Fibroblast of lung (primary cell): ENCODE data around the gene FHL2.

ENCODE experiments used
- EZH2 ChIP-seq: IDR thresholded peaks from 2 replicates; pipeline ENCODE4 v1.5.1; 2012; ENCODE audit warnings: low read length, control low read depth, mild to moderate bottlenecking; ENCODE audit errors: missing control alignments
- TF ChIP-seq, protein P1 (sequence below), 2 donors: IDR thresholded peaks in 1 of 2; conservative IDR thresholded peaks in 1 of 2; 1 replicate in 1 of 2; 2 replicates in 1 of 2; pipeline ENCODE4 v1.5.1; 2011 to 2012; ENCODE audit warnings: low read length in 2 of 2, control low read depth in 1 of 2, inconsistent platforms in 1 of 2, low read depth in 1 of 2, mild to moderate bottlenecking in 1 of 2

DNA sequence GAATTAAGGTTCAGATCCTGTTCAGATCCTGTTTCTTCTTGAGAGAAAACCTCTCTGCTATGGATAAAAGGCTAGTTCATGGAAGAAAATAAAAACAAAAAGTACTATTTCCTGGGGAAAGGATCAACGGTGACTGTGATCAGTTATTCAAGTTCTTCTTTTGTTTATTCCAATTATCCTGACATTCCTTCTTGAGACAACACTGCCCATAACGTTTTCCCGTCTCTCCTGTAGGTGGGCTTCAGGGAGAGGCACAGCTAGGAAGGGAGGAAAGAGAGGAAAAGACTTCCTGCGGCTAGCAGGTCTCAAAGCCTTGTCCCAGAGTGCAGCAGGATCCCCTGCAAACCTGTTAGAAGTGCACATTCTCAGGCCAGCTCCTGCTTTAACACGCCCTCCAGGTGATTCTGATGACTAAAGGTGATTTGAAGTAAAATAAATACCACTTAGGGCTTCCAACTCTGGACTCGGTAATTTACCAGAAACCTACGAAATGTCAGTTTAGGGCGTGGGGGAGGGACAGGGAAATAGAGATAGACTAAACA lies 4.5 kb upstream of the FHL2 start:
- TF ChIP-seq, protein P1, sequence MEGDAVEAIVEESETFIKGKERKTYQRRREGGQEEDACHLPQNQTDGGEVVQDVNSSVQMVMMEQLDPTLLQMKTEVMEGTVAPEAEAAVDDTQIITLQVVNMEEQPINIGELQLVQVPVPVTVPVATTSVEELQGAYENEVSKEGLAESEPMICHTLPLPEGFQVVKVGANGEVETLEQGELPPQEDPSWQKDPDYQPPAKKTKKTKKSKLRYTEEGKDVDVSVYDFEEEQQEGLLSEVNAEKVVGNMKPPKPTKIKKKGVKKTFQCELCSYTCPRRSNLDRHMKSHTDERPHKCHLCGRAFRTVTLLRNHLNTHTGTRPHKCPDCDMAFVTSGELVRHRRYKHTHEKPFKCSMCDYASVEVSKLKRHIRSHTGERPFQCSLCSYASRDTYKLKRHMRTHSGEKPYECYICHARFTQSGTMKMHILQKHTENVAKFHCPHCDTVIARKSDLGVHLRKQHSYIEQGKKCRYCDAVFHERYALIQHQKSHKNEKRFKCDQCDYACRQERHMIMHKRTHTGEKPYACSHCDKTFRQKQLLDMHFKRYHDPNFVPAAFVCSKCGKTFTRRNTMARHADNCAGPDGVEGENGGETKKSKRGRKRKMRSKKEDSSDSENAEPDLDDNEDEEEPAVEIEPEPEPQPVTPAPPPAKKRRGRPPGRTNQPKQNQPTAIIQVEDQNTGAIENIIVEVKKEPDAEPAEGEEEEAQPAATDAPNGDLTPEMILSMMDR (conservative IDR thresholded peaks at IDR 0.05 in 1 of 2, IDR thresholded peaks at IDR 0.05 in 1 of 2; ENCODE audit: low read depth in 1 of 2, low read length in 2 of 2), result no peak
- TF ChIP-seq EZH2, result no peak
